ENCODE data around the gene GARNL3.

GRCh38 chr9:127225801-127226625 lies 38.6 kb upstream of the GARNL3 start:
- TF ChIP-seq CTCF (IDR thresholded peaks at IDR 0.05) = no peak
- TF ChIP-seq POLR2A (IDR thresholded peaks at IDR 0.05) = no peak
